LNCaP clone FGC (cell line): Measurements from ENCODE around the gene PYGB.
"Not testable (repeated sequence)": the region's sequence is repeated elsewhere in the genome, so short reads cannot be mapped to it uniquely, and the experiment has no call there.

Experiments
- DNase-seq: peaks from one replicate; pipeline ENCODE4 v3.0.0-alpha.2; 2011; ENCODE audit warnings: low read depth
- H3K4me3 ChIP-seq: 2 replicates; pipeline ENCODE4 v1.5.1; 2011; ENCODE audit warnings: mild to moderate bottlenecking, low read depth, low read length, control low read depth
- TF ChIP-seq, protein P1 (sequence below): IDR thresholded peaks from 2 replicates; pipeline ENCODE4 v1.5.1; 2012; ENCODE audit warnings: mild to moderate bottlenecking; ENCODE audit not compliant: control insufficient read depth, insufficient read depth; ENCODE audit errors: extremely low read depth

PYGB gene

DNA sequence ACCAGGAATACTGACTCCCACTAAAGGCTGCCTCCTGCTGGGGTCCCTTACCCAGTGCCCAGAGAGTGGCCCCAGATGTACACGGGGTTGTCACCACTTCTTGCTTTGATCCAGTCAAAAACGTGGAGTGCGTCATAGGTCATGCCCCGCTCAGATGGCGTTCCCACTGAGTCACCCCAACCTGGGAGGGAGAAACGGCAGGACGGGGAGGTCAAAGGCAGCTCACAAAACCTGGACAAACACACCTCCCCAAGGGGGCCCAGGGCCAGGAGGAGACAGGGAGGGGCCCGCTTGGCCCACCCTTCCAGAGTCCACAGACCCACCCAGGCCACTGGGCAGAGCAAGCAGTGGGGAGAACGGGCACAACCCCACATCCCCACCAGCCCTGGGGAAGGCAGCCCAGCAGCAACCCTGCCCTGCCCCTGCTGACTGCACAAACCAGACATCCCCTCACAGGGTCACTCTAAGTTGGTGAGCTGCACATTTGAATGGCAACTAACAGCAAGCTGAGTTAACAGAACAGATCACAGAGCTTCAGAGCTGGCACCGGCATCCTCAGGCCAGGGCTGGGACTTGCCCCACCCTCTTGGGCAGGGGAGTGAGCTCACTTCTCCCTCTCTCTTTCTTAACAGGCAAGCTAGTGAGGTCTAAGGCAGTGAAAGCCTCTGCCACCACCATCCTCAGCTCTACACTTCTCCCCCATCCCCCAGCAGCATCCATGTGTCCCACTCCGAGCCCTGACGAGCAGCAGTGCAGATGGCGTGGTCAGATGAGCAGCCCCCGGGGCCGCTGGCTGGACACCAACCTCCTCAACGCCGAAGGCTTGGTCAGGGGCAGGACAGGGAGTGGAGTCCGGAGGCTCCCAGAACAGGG is 61.7 kb downstream of the PYGB start:
- peak; percentile 84 for DNase-seq
- 0 out of 2 replicates have a peak overlapping the region, but pooled peaks have one; percentile 6 for H3K4me3 ChIP-seq
- TF ChIP-seq, protein P1, sequence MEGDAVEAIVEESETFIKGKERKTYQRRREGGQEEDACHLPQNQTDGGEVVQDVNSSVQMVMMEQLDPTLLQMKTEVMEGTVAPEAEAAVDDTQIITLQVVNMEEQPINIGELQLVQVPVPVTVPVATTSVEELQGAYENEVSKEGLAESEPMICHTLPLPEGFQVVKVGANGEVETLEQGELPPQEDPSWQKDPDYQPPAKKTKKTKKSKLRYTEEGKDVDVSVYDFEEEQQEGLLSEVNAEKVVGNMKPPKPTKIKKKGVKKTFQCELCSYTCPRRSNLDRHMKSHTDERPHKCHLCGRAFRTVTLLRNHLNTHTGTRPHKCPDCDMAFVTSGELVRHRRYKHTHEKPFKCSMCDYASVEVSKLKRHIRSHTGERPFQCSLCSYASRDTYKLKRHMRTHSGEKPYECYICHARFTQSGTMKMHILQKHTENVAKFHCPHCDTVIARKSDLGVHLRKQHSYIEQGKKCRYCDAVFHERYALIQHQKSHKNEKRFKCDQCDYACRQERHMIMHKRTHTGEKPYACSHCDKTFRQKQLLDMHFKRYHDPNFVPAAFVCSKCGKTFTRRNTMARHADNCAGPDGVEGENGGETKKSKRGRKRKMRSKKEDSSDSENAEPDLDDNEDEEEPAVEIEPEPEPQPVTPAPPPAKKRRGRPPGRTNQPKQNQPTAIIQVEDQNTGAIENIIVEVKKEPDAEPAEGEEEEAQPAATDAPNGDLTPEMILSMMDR: no peak

DNA sequence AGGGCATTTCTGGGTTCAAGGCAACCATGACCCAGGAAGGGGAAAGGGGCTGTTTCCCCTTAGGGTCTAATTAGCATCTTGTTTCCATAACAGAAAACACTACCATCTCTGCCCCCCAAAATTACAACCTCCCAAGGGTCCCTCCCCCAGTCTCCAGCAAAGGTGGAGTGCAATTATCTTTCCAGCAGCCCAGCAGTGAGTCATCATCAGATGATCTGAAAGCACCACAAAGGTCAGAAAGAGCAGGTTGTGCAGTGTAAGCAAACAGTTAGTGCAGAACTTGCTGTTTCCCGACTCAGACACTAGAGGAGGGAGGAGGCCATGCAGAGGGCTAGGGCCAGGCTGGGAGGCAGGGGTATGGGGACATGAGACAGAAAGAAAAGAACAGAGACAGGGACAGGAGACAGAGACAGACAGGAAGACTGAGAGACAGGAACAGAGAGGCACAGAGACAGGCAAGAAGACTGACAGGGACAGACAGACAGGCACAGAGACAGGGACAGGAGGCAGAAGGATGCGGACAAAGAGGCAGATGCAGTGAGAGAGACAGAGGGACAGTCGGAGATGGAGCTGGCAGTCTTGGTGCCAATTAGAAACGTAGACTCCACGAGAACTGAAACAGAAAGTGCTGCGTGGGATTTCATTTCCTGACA is 62.5 kb downstream of the PYGB start:
- TF ChIP-seq, protein P1: peak; percentile 82
- DNase-seq: peak; percentile 85
- 0 out of 2 replicates have a peak overlapping the region, but pooled peaks have one; percentile 6 for H3K4me3 ChIP-seq

DNA sequence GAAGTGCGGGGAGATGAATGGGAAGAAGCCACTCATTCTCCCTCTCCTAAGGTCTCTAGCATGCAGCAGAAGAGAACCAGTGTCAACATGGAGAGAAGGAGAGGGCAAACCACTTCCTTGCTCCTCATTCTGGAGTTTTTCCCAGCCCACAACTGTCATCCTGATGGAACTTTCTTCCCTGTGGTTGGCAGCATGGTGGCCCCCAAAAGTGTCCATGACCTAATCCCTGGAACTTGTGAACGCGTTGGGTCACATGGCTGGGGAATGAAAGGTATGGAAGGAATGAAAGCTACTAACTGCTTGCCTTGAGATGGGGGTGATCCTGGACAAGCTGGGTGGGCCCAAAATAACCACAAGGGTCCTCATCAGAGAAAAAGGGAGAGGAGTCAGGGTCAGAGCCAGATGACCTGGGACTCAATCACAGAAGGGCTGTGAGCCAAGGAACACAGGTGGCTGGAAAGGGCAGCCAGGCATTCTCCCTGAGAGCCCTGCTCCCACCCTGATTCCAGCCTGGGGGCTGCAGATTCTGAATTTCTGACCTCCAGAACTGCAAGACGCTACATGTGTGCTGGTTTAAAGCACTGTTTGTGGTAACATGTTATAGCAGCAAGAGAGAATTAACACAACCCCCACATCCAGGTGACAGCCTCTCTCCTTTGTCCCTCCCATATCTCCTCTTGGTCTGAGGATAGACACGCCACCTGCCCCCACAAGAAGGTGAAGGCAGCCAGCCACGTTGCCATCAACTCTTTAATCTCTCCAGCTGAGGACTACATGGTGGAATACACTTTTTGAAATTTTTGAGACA is 63.2 kb downstream of the PYGB start:
- DNase-seq: no peak
- no peak overlapping the region for H3K4me3 ChIP-seq
- TF ChIP-seq, protein P1: no peak

DNA sequence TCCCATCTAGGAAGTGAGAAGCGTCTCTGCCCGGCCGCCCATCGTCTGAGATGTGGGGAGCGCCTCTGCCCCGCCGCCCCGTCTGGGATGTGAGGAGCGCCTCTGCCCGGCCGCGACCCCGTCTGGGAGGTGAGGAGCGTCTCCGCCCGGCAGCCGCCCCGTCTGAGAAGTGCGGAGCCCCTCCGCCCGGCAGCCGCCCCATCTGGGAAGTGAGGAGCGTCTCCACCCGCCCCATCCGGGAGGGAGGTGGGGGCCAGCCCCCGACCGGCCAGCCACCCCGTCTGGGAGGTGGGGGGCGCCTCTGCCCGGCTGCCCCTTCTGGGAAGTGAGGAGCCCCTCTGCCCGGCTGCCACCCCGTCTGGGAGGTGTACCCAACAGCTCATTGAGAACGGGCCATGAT is 64.8 kb downstream of the PYGB start:
- not testable (repeated sequence) for H3K4me3 ChIP-seq, DNase-seq

DNA sequence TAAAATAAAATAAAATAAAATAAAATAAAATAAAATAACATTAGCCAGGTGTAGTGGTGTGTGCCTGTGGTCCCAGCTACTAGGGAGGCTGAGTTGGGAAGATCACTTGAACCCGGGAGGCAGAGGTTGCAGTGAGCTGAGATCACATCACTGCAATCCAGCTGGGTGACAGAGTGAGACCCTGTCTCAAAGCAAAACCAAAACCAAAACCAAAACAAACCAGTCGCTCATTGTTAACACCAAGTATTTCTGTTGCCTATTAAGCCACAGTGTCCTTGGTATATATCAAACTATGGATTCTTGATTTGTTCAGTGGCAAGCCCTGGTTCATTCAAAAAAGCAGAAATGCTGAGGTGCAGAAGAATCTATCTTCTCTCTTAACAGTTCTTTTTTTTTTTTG is 65.7 kb downstream of the PYGB start:
- no peak for DNase-seq
- no peak overlapping the region for H3K4me3 ChIP-seq
- TF ChIP-seq, protein P1: no peak

DNA sequence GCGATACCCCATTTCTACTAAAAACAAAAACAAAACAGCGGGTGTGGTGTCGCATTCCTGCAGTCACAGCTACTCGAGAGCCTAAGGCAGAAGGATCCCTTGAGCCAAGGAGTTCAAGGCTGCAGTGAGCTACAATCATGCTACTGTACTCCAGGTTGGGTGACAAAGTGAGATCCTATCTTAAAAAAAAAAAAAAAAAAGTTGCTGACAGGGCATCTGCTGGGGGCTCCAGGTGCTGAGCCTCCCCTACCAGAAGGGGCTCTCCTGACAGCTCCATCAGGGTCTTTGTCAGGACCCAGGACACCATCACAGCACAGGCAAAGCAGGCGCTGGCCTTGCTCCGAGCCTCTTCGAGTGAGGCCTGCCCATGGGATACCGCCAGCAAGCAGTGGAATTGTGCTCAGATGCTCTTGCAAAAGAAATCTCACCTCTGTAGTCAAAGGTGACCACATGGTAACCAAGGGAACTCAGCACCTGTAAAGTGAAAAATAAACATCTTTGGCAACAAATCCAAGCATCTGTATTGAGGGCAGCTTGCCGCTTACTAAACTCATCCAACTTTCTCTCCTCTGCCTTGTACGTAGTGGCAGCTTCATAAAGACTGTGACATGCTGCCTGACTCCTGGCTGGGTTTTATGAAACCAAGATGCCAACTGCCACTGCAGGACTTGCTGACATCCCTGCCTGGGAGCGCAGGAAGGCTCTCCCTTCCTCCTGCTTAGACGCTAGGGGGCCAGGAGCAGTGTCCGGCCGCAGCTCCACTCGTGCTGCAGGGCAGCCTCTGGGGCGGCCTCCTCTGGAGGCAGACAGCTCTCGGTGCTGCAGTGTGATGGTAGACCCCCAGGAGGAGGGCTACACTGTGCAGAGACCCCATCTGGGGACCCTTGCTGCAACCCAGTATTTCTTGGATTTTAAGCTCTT is 66.9 kb downstream of the PYGB start:
- H3K4me3 ChIP-seq: no peak overlapping the region
- DNase-seq: no peak

More for the DNA sequence above, 66.9 kb downstream of the PYGB start:
- TF ChIP-seq, protein P1: no peak
